ENCODE measurements around the gene BNC2.

The BNC2 gene

GRCh38 chr9:16595227-16595626 lies 275.2 kb downstream of the BNC2 start:
- no peak for DNase-seq (ENCODE audit: low spot score)

- no peak for DNase-seq (ENCODE audit: low spot score)
These were observed 275.7 kb downstream of the BNC2 start for GRCh38 chr9:16594787-16595186.

GRCh38 chr9:16593746-16594145 lies 276.7 kb downstream of the BNC2 start:
- DNase-seq (ENCODE audit: low spot score): no peak

GRCh38 chr9:16591092-16591491 lies 279.4 kb downstream of the BNC2 start:
- DNase-seq (ENCODE audit: low spot score): no peak

GRCh38 chr9:16585591-16585990 lies 284.9 kb downstream of the BNC2 start:
- DNase-seq (ENCODE audit: low spot score): no peak

- DNase-seq (ENCODE audit: low spot score): no peak
These were observed 290.5 kb downstream of the BNC2 start for GRCh38 chr9:16579872-16580432.

GRCh38 chr9:16575986-16576245 lies 294.6 kb downstream of the BNC2 start:
- no peak for DNase-seq (ENCODE audit: low spot score)

GRCh38 chr9:16575142-16575985 lies 295.1 kb downstream of the BNC2 start:
- no peak for DNase-seq (ENCODE audit: low spot score)

- DNase-seq (ENCODE audit: low spot score): no peak
These were observed 298.3 kb downstream of the BNC2 start for GRCh38 chr9:16572005-16572734.

- DNase-seq (ENCODE audit: low spot score): no peak
These were observed 299.2 kb downstream of the BNC2 start for GRCh38 chr9:16571127-16571802.

- DNase-seq (ENCODE audit: low spot score): no peak
These were observed 307.0 kb downstream of the BNC2 start for GRCh38 chr9:16563446-16563845.

- DNase-seq (ENCODE audit: low spot score): no peak
These were observed 309.3 kb downstream of the BNC2 start for GRCh38 chr9:16561121-16561520.

GRCh38 chr9:16559418-16560188 lies 310.9 kb downstream of the BNC2 start:
- DNase-seq (ENCODE audit: low spot score): no peak

- DNase-seq (ENCODE audit: low spot score): no peak
These were observed 314.7 kb downstream of the BNC2 start for GRCh38 chr9:16555802-16556201.

GRCh38 chr9:16553869-16554540 lies 316.5 kb downstream of the BNC2 start:
- DNase-seq (ENCODE audit: low spot score): no peak

- DNase-seq (ENCODE audit: low spot score): no peak
These were observed 318.2 kb downstream of the BNC2 start for GRCh38 chr9:16552252-16552651.

- no peak for DNase-seq (ENCODE audit: low spot score)
These were observed 318.8 kb downstream of the BNC2 start for GRCh38 chr9:16551692-16552091.

GRCh38 chr9:16545639-16546038 lies 324.8 kb downstream of the BNC2 start:
- no peak for DNase-seq (ENCODE audit: low spot score)

GRCh38 chr9:16544842-16545241 lies 325.6 kb downstream of the BNC2 start:
- no peak for DNase-seq (ENCODE audit: low spot score)

- DNase-seq (ENCODE audit: low spot score): no peak
These were observed 326.8 kb downstream of the BNC2 start for GRCh38 chr9:16543686-16544085.

GRCh38 chr9:16543225-16543624 lies 327.2 kb downstream of the BNC2 start:
- DNase-seq (ENCODE audit: low spot score): no peak

Data from CD4-positive, alpha-beta T cell treated with Interleukin-2 at 100 ng/mL for 4 hours (primary cell).